HepG2 (cell line): ENCODE data around the gene CEP131. TPM values are rescaled to one million over a fixed set of nuclear protein-coding genes. Genes with fewer than 3 reads are reported as not detected.

Experiments used
- ATRX ChIP-seq: sonication (generic); formaldehyde crosslinking; IDR thresholded peaks from 2 replicates; pipeline ENCODE4 v1.4.0; 2020; ENCODE audit warnings: missing genetic modification reagents, borderline replicate concordance
- CREB3 ChIP-seq: sonication (generic); formaldehyde crosslinking; IDR thresholded peaks from 2 replicates; pipeline ENCODE4 v1.5.0; 2020; ENCODE audit warnings: missing genetic modification reagents
- ESRRA ChIP-seq: sonication (generic); formaldehyde crosslinking; IDR thresholded peaks from 2 replicates; pipeline ENCODE4 v1.5.1; 2020; ENCODE audit warnings: mild to moderate bottlenecking, low read depth, missing genetic modification reagents
- MIXL1 ChIP-seq: IDR thresholded peaks from 2 replicates; pipeline ENCODE4 v1.6.1; 2016
- MTF1 ChIP-seq: sonication (generic); formaldehyde crosslinking; IDR thresholded peaks from 2 replicates; pipeline ENCODE4 v1.5.0; 2020; ENCODE audit warnings: missing genetic modification reagents
- NCOA5 ChIP-seq: sonication (generic); formaldehyde crosslinking; IDR thresholded peaks from 2 replicates; pipeline ENCODE4 v1.4.0; 2020; ENCODE audit warnings: missing genetic modification reagents
- NFATC3 ChIP-seq: sonication (generic); formaldehyde crosslinking; IDR thresholded peaks from 2 replicates; pipeline ENCODE4 v1.5.1; 2020; ENCODE audit warnings: mild to moderate bottlenecking, missing genetic modification reagents
- NFRKB ChIP-seq: fragments of 450-650 bp; IDR thresholded peaks from 2 replicates; pipeline ENCODE4 v1.6.1; 2017
- REL ChIP-seq: sonication (generic); formaldehyde crosslinking; conservative IDR thresholded peaks from 2 replicates; pipeline ENCODE4 v1.8.0; 2022; ENCODE audit warnings: mild to moderate bottlenecking, missing genetic modification reagents, moderate library complexity
- SALL2 ChIP-seq: sonication (generic); formaldehyde crosslinking; IDR thresholded peaks from 2 replicates; pipeline ENCODE4 v1.8.1; 2023; ENCODE audit warnings: mild to moderate bottlenecking, missing genetic modification reagents, inconsistent platforms
- TBX3 ChIP-seq: fragments of 450-650 bp; IDR thresholded peaks from 2 replicates; pipeline ENCODE4 v1.6.1; 2017; ENCODE audit warnings: antibody characterized with exemption, mild to moderate bottlenecking, inconsistent platforms, borderline replicate concordance
- TOPORS ChIP-seq: sonication (generic); formaldehyde crosslinking; IDR thresholded peaks from 2 replicates; pipeline ENCODE4 v1.8.0; 2023; ENCODE audit warnings: mild to moderate bottlenecking, missing genetic modification reagents
- TSC22D2 ChIP-seq: sonication (generic); formaldehyde crosslinking; IDR thresholded peaks from 2 replicates; pipeline ENCODE4 v1.5.1; 2020; ENCODE audit warnings: missing genetic modification reagents, mild to moderate bottlenecking, borderline replicate concordance
- ZBTB3 ChIP-seq: sonication (generic); formaldehyde crosslinking; IDR thresholded peaks from 2 replicates; pipeline ENCODE4 v1.4.0; 2020; ENCODE audit warnings: low read depth, mild to moderate bottlenecking, moderate library complexity, missing genetic modification reagents, borderline replicate concordance
- ZBTB33 ChIP-seq: sonication (generic); formaldehyde crosslinking; IDR thresholded peaks from 2 replicates; pipeline ENCODE4 v1.4.0; 2020; ENCODE audit warnings: missing genetic modification reagents
- ZBTB34 ChIP-seq: sonication (generic); formaldehyde crosslinking; IDR thresholded peaks from 2 replicates; pipeline ENCODE4 v1.8.0; 2022; ENCODE audit warnings: mild to moderate bottlenecking, missing genetic modification reagents
- ZFP82 ChIP-seq: sonication (generic); formaldehyde crosslinking; IDR thresholded peaks from 2 replicates; pipeline ENCODE4 v1.5.1; 2020; ENCODE audit warnings: mild to moderate bottlenecking, missing genetic modification reagents, borderline replicate concordance
- ZNF274 ChIP-seq: sonication (generic); formaldehyde crosslinking; IDR thresholded peaks from 2 replicates; pipeline ENCODE4 v1.5.1; 2020; ENCODE audit warnings: mild to moderate bottlenecking, missing genetic modification reagents
- ZNF296 ChIP-seq: sonication (generic); formaldehyde crosslinking; conservative IDR thresholded peaks from 2 replicates; pipeline ENCODE4 v1.5.0; 2020; ENCODE audit warnings: mild to moderate bottlenecking, missing genetic modification reagents
- ZNF3 ChIP-seq: IDR thresholded peaks from 2 replicates; pipeline ENCODE4 v1.7.0; 2017; ENCODE audit warnings: inconsistent platforms
- ZNF354B ChIP-seq: sonication (generic); formaldehyde crosslinking; IDR thresholded peaks from 2 replicates; pipeline ENCODE4 v1.8.0; 2022; ENCODE audit warnings: mild to moderate bottlenecking, missing genetic modification reagents
- ZNF513 ChIP-seq: sonication (generic); formaldehyde crosslinking; conservative IDR thresholded peaks from 2 replicates; pipeline ENCODE4 v1.5.0; 2020; ENCODE audit warnings: missing genetic modification reagents
- ZNF577 ChIP-seq: sonication (generic); formaldehyde crosslinking; IDR thresholded peaks from 2 replicates; pipeline ENCODE4 v1.4.0; 2020; ENCODE audit warnings: mild to moderate bottlenecking, low read depth, missing genetic modification reagents, borderline replicate concordance
- ZNF747 ChIP-seq: sonication (generic); formaldehyde crosslinking; IDR thresholded peaks from 2 replicates; pipeline ENCODE4 v1.8.1; 2023; ENCODE audit warnings: missing genetic modification reagents, mild to moderate bottlenecking, borderline replicate concordance
- ZNF776 ChIP-seq: sonication (generic); formaldehyde crosslinking; IDR thresholded peaks from 2 replicates; pipeline ENCODE4 v1.4.0; 2020; ENCODE audit warnings: mild to moderate bottlenecking, missing genetic modification reagents
- ZSCAN30 ChIP-seq: sonication (generic); formaldehyde crosslinking; IDR thresholded peaks from 2 replicates; pipeline ENCODE4 v1.5.0; 2020; ENCODE audit warnings: mild to moderate bottlenecking, missing genetic modification reagents
- polyA plus RNA-seq, 8 experiments: library from polyadenylated mRNA; depleted of rRNA in 3 of 8; stranded (reverse) in 7 of 8; unstranded in 1 of 8; fragments of >200 nt; fragmentation: Illumina TruSeq in 4 of 8; extraction: Trizol in 4 of 8; gene quantifications; 2 replicates each; pipeline versions ENCODE4 v1.2.1 to v1.2.3, GENCODE V29; 2011 to 2016; ENCODE audit warnings: low read depth in 4 of 8, missing spikeins in 1 of 8, mixed read lengths in 1 of 8; ENCODE audit not compliant: insufficient read depth in 1 of 8
- total RNA-seq, 5 experiments: library from RNA; depleted of rRNA; stranded (reverse); fragments of >200 nt; fragmentation: Illumina TruSeq; extraction: Trizol; gene quantifications; 2 replicates each; pipeline ENCODE4 v1.2.3, GENCODE V29; 2016; ENCODE audit warnings: low read depth in 1 of 5

Gene CEP131
- total and polyA plus RNA-seq, 2 of the 13 experiments (the other 11 are each of a cell fraction or from before 2014, with no cell fraction given): 5.0 to 16.8 TPM

GRCh38 chr17:81238490-81238814, 15.7 kb upstream of the CEP131 start (continued):
- no peak for TF ChIP-seq ZBTB33 (CRISPR knock-in tag)
- no peak for TF ChIP-seq ZSCAN30 (CRISPR knock-in tag)
- TF ChIP-seq ESRRA (CRISPR knock-in tag): no peak
- TF ChIP-seq MIXL1 (CRISPR knock-in tag): no peak
- TF ChIP-seq ZBTB3 (CRISPR knock-in tag): no peak
- no peak for TF ChIP-seq ZNF747
- 0 out of 2 replicates have a peak, but pooled peaks have one; percentile 56 for TF ChIP-seq NFATC3 (CRISPR knock-in tag)
- TF ChIP-seq ZNF577 (CRISPR knock-in tag): no peak
- no peak for TF ChIP-seq ZNF296 (CRISPR knock-in tag)
- TF ChIP-seq SALL2 (CRISPR knock-in tag): no peak
- no peak for TF ChIP-seq ZBTB34 (CRISPR knock-in tag)
- no peak for TF ChIP-seq ZNF354B (CRISPR knock-in tag)
- TF ChIP-seq ZNF3 (CRISPR knock-in tag): no peak
- no peak for TF ChIP-seq ZFP82 (CRISPR knock-in tag)
- no peak for TF ChIP-seq NCOA5
- no peak for TF ChIP-seq NFRKB
- TF ChIP-seq ZNF274: no peak
- TF ChIP-seq REL: no peak; the same call in 1 of the 2 replicates
- no peak for TF ChIP-seq MTF1 (CRISPR knock-in tag)
- peak; percentile 87; the same call in 1 of the 2 replicates for TF ChIP-seq ZNF776 (CRISPR knock-in tag)
- TF ChIP-seq TOPORS (CRISPR knock-in tag): no peak
- TF ChIP-seq CREB3: no peak; the same call in 1 of the 2 replicates
- no peak for TF ChIP-seq TBX3
- no peak for TF ChIP-seq ATRX
- TF ChIP-seq ZNF513 (CRISPR knock-in tag): no peak
- no peak for TF ChIP-seq TSC22D2 (CRISPR knock-in tag)
